Activated CD4-positive, alpha-beta T cell treated with anti-CD3 and anti-CD28 coated beads for 24 hours (primary cell): ENCODE results near the gene DTNBP1.

Experiments
- DNase-seq, 2 donors: peaks; one replicate each; pipeline ENCODE4 v3.0.0-alpha.2; 2020; ENCODE audit warnings: low read depth in 2 of 2

Gene DTNBP1

GRCh38 chr6:15533379-15534026, 129.3 kb downstream of the DTNBP1 start:
- DNase-seq: no peak

GRCh38 chr6:15531973-15532372, 130.9 kb downstream of the DTNBP1 start:
- DNase-seq: no peak

GRCh38 chr6:15530411-15530810, 132.4 kb downstream of the DTNBP1 start:
- no peak for DNase-seq

- DNase-seq: no peak
These were observed 134.0 kb downstream of the DTNBP1 start for GRCh38 chr6:15528870-15529269.

GRCh38 chr6:15527838-15528617, 134.8 kb downstream of the DTNBP1 start:
- no peak for DNase-seq

GRCh38 chr6:15526212-15526701, 136.6 kb downstream of the DTNBP1 start:
- DNase-seq: no peak

- no peak for DNase-seq
These were observed 137.9 kb downstream of the DTNBP1 start for GRCh38 chr6:15524861-15525401.

- no peak for DNase-seq
These were observed 138.9 kb downstream of the DTNBP1 start for GRCh38 chr6:15523679-15524630.

- no peak for DNase-seq
These were observed 139.8 kb downstream of the DTNBP1 start for GRCh38 chr6:15522856-15523529.

GRCh38 chr6:15522427-15522826, 140.4 kb downstream of the DTNBP1 start:
- DNase-seq: no peak

GRCh38 chr6:15522026-15522425, 140.8 kb downstream of the DTNBP1 start:
- no peak for DNase-seq

GRCh38 chr6:15521582-15521981, 141.2 kb downstream of the DTNBP1 start:
- no peak for DNase-seq

- no peak for DNase-seq
These were observed 142.1 kb downstream of the DTNBP1 start for GRCh38 chr6:15520626-15521203.

- no peak for DNase-seq
These were observed 143.1 kb downstream of the DTNBP1 start for GRCh38 chr6:15519681-15520080.

- no peak for DNase-seq
These were observed 143.9 kb downstream of the DTNBP1 start for GRCh38 chr6:15518878-15519277.

GRCh38 chr6:15518057-15518456, 144.8 kb downstream of the DTNBP1 start:
- no peak for DNase-seq

GRCh38 chr6:15517600-15517999, 145.2 kb downstream of the DTNBP1 start:
- no peak for DNase-seq

GRCh38 chr6:15516923-15517560, 145.8 kb downstream of the DTNBP1 start:
- DNase-seq: no peak

- DNase-seq: no peak
These were observed 146.4 kb downstream of the DTNBP1 start for GRCh38 chr6:15516378-15516777.

GRCh38 chr6:15515660-15516375, 147.0 kb downstream of the DTNBP1 start:
- DNase-seq: no peak
